Endothelial cell of umbilical vein (primary cell): ENCODE data around the gene SATB2.

ENCODE experiments used
- CTCF ChIP-seq, 2 donors: IDR thresholded peaks; 1 replicate in 1 of 2; 2 replicates in 1 of 2; pipeline ENCODE4 v1.5.1; 2011; ENCODE audit warnings: low read length in 2 of 2, mild to moderate bottlenecking in 2 of 2, moderate library complexity in 2 of 2, control low read depth in 1 of 2, inconsistent platforms in 1 of 2, low read depth in 1 of 2; ENCODE audit not compliant: insufficient read depth in 1 of 2; ENCODE audit errors: extremely low read depth in 1 of 2
- EZH2 ChIP-seq: IDR thresholded peaks from 2 replicates; pipeline ENCODE4 v1.6.1; 2012; ENCODE audit warnings: borderline replicate concordance, low read depth, mild to moderate bottlenecking, moderate library complexity, low read length, inconsistent platforms; ENCODE audit not compliant: severe bottlenecking
- FOS ChIP-seq: IDR thresholded peaks from 2 replicates; pipeline ENCODE4 v1.6.1; 2011; ENCODE audit warnings: mild to moderate bottlenecking, low read length, moderate library complexity, borderline replicate concordance; ENCODE audit not compliant: insufficient read depth
- POLR2A ChIP-seq: IDR thresholded peaks from 2 replicates; pipeline ENCODE4 v1.6.1; 2012; ENCODE audit warnings: low read depth, mild to moderate bottlenecking, control low read depth, low read length

DNA sequence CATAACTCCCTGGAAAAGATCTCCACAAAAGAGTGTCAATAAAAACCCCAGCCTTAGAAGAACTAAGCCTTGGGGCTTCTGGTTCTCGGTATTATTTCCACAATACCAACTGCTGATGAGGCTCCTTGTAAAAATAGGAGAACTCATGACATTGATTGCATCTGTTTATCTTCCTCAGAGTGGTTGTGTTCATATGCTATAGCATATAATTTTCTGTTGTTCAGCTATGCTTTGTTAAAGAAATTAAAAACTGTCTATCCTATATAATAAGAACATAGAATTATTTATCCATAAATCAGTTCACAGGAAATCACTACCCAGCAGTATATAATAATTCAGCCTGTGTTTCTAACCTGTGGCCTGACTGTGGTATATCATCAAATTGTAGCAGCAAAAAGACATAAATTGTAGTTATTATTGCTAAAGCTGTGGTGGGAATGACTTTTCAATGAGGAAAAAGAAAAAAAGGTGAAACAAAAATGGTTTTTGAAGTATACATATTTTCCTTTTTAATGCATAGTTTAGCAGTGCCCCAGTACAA is 68.9 kb downstream of the SATB2 start:
- no peak for TF ChIP-seq FOS
- TF ChIP-seq EZH2 = no peak
- TF ChIP-seq POLR2A = no peak
- TF ChIP-seq CTCF (IDR thresholded peaks at IDR 0.05; ENCODE audit: extremely low read depth in 1 of 2, insufficient read depth in 1 of 2, low read depth in 1 of 2, low read length in 2 of 2) = no peak
